ENCODE measurements around the gene BCLAF3.

BCLAF3 gene

GRCh38 chrX:19964017-19964710 is 26.7 kb downstream of the BCLAF3 start:
- DNase-seq: no peak

GRCh38 chrX:19960913-19961312 is 29.9 kb downstream of the BCLAF3 start:
- DNase-seq: no peak

- no peak for DNase-seq
Observed at GRCh38 chrX:19958552-19959486, 32.0 kb downstream of the BCLAF3 start.

GRCh38 chrX:19956923-19957322 is 33.9 kb downstream of the BCLAF3 start:
- no peak for DNase-seq

- DNase-seq: no peak
Observed at GRCh38 chrX:19956306-19956705, 34.6 kb downstream of the BCLAF3 start.

- DNase-seq: no peak
Observed at GRCh38 chrX:19955306-19955705, 35.6 kb downstream of the BCLAF3 start.

GRCh38 chrX:19954335-19955096 is 36.3 kb downstream of the BCLAF3 start:
- no peak for DNase-seq

- DNase-seq: no peak
Observed at GRCh38 chrX:19953145-19953544, 37.7 kb downstream of the BCLAF3 start.

- no peak for DNase-seq
Observed at GRCh38 chrX:19949340-19949739, 41.5 kb downstream of the BCLAF3 start.

GRCh38 chrX:19947612-19948011 is 43.2 kb downstream of the BCLAF3 start:
- DNase-seq: no peak
